ENCODE measurements around the gene AASDHPPT. TPM values are rescaled to one million over a fixed set of nuclear protein-coding genes. Genes with fewer than 3 reads are reported as not detected.

AASDHPPT gene, protein sequence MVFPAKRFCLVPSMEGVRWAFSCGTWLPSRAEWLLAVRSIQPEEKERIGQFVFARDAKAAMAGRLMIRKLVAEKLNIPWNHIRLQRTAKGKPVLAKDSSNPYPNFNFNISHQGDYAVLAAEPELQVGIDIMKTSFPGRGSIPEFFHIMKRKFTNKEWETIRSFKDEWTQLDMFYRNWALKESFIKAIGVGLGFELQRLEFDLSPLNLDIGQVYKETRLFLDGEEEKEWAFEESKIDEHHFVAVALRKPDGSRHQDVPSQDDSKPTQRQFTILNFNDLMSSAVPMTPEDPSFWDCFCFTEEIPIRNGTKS
- polyA plus RNA-seq (275 and 322 TPM in 2 replicates), polyA minus RNA-seq (281 TPM in 2 replicates)

DNA sequence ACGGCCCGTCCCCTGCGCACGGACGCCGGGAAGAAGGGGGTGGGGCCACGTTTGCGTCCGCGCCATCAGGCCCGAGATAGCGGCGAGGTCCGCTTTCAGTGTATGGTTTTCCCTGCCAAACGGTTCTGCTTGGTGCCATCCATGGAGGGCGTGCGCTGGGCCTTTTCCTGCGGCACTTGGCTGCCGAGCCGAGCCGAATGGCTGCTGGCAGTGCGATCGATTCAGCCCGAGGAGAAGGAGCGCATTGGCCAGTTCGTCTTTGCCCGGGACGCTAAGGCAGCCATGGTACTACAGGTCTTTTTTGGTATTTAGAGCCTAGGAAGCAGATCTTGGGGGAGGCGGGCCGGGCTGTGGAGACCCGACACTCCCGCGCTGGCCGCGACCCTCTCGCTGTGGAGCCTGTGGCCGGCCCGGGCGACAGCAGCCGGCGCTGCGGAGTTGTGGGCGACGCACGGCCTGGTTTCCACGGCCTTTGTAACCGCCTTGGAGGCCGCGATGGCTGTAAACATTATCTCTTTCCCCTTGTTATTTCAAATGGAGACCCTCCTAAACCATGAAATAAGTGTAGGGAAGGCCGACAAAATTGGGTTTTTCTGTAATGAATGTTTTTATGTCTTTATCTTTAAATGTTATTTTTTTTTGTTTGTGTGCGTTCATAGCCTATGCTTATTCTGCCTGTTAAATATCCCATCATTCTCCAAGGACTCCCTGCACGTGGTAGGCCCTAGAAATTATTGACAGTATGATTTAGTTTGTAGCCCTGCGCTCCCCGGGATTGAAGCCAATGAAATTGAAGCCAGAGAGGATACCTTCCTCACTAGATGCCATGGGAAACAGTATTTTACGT, at the start of gene AASDHPPT:
Gene AASDHPPT, plus strand, starts transcription at position 54 of the 847 bp plus-strand sequence. Its CDS starts 49 bp downstream, at position 103.
- peak within 1 kb of the TSS; percentile 93 for H2AFZ ChIP-seq (ENCODE audit: low read depth, low read length)
- H3K9me3 ChIP-seq (ENCODE audit: low read length): no peaks in the 10 kb centered on the region
- H4K20me1 ChIP-seq (ENCODE audit: insufficient read depth): no peaks in the 10 kb centered on the region
- H3K9me2 ChIP-seq (ENCODE audit: insufficient read depth, low read length): no peaks in the 10 kb centered on the region
- H3F3A ChIP-seq (ENCODE audit: insufficient read depth, low read length, poor library complexity, severe bottlenecking): peaks cover 3% of the 10 kb centered on the region
- H3K4me2 ChIP-seq (ENCODE audit: low read length): peak within 1 kb of the TSS; percentile 98
- no peak for TF ChIP-seq EP300 (conservative IDR thresholded peaks at IDR 0.05; ENCODE audit: poor library complexity, severe bottlenecking)
- TF ChIP-seq EZH2 (IDR thresholded peaks at IDR 0.05; ENCODE audit: borderline replicate concordance, insufficient read depth, low read length, poor library complexity, severe bottlenecking): no peak
- TF ChIP-seq, protein P1, sequence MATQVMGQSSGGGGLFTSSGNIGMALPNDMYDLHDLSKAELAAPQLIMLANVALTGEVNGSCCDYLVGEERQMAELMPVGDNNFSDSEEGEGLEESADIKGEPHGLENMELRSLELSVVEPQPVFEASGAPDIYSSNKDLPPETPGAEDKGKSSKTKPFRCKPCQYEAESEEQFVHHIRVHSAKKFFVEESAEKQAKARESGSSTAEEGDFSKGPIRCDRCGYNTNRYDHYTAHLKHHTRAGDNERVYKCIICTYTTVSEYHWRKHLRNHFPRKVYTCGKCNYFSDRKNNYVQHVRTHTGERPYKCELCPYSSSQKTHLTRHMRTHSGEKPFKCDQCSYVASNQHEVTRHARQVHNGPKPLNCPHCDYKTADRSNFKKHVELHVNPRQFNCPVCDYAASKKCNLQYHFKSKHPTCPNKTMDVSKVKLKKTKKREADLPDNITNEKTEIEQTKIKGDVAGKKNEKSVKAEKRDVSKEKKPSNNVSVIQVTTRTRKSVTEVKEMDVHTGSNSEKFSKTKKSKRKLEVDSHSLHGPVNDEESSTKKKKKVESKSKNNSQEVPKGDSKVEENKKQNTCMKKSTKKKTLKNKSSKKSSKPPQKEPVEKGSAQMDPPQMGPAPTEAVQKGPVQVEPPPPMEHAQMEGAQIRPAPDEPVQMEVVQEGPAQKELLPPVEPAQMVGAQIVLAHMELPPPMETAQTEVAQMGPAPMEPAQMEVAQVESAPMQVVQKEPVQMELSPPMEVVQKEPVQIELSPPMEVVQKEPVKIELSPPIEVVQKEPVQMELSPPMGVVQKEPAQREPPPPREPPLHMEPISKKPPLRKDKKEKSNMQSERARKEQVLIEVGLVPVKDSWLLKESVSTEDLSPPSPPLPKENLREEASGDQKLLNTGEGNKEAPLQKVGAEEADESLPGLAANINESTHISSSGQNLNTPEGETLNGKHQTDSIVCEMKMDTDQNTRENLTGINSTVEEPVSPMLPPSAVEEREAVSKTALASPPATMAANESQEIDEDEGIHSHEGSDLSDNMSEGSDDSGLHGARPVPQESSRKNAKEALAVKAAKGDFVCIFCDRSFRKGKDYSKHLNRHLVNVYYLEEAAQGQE (IDR thresholded peaks at IDR 0.05; ENCODE audit: borderline replicate concordance): peak; percentile 81
- TF ChIP-seq RAD21 (conservative IDR thresholded peaks at IDR 0.05): no peak
- TF ChIP-seq TAF1 (IDR thresholded peaks at IDR 0.05; ENCODE audit: low read depth): no peak
- peak; percentile 73 for TF ChIP-seq MXI1 (conservative IDR thresholded peaks at IDR 0.05; ENCODE audit: poor library complexity, severe bottlenecking)
- TF ChIP-seq POLR2AphosphoS5 (IDR thresholded peaks at IDR 0.05): peak; percentile 66
- peak; percentile 3 for TF ChIP-seq SMC3 (conservative IDR thresholded peaks at IDR 0.05; ENCODE audit: poor library complexity)
- TF ChIP-seq, protein P2, sequence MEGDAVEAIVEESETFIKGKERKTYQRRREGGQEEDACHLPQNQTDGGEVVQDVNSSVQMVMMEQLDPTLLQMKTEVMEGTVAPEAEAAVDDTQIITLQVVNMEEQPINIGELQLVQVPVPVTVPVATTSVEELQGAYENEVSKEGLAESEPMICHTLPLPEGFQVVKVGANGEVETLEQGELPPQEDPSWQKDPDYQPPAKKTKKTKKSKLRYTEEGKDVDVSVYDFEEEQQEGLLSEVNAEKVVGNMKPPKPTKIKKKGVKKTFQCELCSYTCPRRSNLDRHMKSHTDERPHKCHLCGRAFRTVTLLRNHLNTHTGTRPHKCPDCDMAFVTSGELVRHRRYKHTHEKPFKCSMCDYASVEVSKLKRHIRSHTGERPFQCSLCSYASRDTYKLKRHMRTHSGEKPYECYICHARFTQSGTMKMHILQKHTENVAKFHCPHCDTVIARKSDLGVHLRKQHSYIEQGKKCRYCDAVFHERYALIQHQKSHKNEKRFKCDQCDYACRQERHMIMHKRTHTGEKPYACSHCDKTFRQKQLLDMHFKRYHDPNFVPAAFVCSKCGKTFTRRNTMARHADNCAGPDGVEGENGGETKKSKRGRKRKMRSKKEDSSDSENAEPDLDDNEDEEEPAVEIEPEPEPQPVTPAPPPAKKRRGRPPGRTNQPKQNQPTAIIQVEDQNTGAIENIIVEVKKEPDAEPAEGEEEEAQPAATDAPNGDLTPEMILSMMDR (IDR thresholded peaks at IDR 0.05; ENCODE audit: poor library complexity, severe bottlenecking): peak; percentile 21
- no peaks in the 10 kb centered on the region for H3K27me3 ChIP-seq (ENCODE audit: insufficient read depth, low read depth, low read length)
- H3K9ac ChIP-seq (ENCODE audit: low read length): peak within 1 kb of the TSS; percentile 98
- H3K27ac ChIP-seq (ENCODE audit: low read length): peak within 1 kb of the TSS; percentile 97
- H3K79me2 ChIP-seq (replicated peaks; ENCODE audit: insufficient read depth, low read length): peaks cover 49% of the 10 kb centered on the region
- H3K4me3 ChIP-seq (ENCODE audit: low read length): peak within 1 kb of the TSS; percentile 81
- H3K36me3 ChIP-seq (ENCODE audit: insufficient read depth, low read length): peaks cover 3% of the 10 kb centered on the region

DNA sequence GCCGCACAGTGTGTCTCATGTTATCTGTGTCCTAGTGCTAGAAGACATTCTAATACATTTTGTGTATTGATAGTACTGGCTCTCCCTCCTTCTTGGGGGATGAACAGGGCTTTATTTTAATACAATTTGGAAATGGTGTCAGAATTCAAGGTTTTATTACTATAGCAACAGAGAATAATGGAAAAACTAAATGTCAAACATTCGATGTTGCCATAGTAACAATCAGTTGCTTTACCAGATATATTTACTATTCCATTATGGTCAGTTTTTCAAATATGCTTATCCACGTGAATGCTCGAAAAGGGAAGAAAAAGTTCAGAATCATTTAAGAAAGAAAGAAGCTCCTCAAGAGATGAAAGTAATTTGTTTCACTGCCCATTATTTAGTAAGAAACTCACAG, 46.9 kb upstream of the AASDHPPT start:
- no peaks in the 10 kb centered on the region for H3K36me3 ChIP-seq (ENCODE audit: insufficient read depth, low read length)
- H3K9me2 ChIP-seq (ENCODE audit: insufficient read depth, low read length): no peaks in the 10 kb centered on the region
- no peak overlapping the region for H3K27ac ChIP-seq (ENCODE audit: low read length)
- H3K9ac ChIP-seq (ENCODE audit: low read length): no peak overlapping the region
- H3K9me3 ChIP-seq (ENCODE audit: low read length): no peaks in the 10 kb centered on the region
- no peaks in the 10 kb centered on the region for H3F3A ChIP-seq (ENCODE audit: insufficient read depth, low read length, poor library complexity, severe bottlenecking)
- no peaks in the 10 kb centered on the region for H3K79me2 ChIP-seq (replicated peaks; ENCODE audit: insufficient read depth, low read length)
- no peak overlapping the region for H2AFZ ChIP-seq (ENCODE audit: low read depth, low read length)
- H3K27me3 ChIP-seq (ENCODE audit: insufficient read depth, low read depth, low read length): no peaks in the 10 kb centered on the region
- no peaks in the 10 kb centered on the region for H4K20me1 ChIP-seq (ENCODE audit: insufficient read depth)
- TF ChIP-seq POLR2AphosphoS5 (IDR thresholded peaks at IDR 0.05) (no peak), EP300 (conservative IDR thresholded peaks at IDR 0.05; ENCODE audit: poor library complexity, severe bottlenecking) (peak; percentile 23), EZH2 (IDR thresholded peaks at IDR 0.05; ENCODE audit: borderline replicate concordance, insufficient read depth, low read length, poor library complexity, severe bottlenecking) (no peak)
- TF ChIP-seq, protein P1 (IDR thresholded peaks at IDR 0.05; ENCODE audit: borderline replicate concordance): no peak
- H3K4me2 ChIP-seq (ENCODE audit: low read length): no peak overlapping the region
- no peak overlapping the region for H3K4me3 ChIP-seq (ENCODE audit: low read length)

All from neural cell (in vitro differentiated cells).